Neuronal stem cell (in vitro differentiated cells): ENCODE measurements around the gene TBC1D14.

Experiments
- DNase-seq: peaks from one replicate; pipeline ENCODE4 v3.0.0-alpha.2; 2013; ENCODE audit warnings: low spot score
- H2AFZ ChIP-seq: one replicate; pipeline ENCODE4 v1.6.1; 2013; ENCODE audit warnings: mild to moderate bottlenecking, low read length, inconsistent platforms
- H2AK5ac ChIP-seq: 2 replicates; pipeline ENCODE4 v1.6.1; 2013; ENCODE audit warnings: low read depth, mild to moderate bottlenecking, inconsistent platforms, low read length, moderate library complexity, mixed read lengths
- H2BK120ac ChIP-seq: 2 replicates; pipeline ENCODE4 v1.6.1; 2013; ENCODE audit warnings: low read depth, mild to moderate bottlenecking, inconsistent platforms, low read length, moderate library complexity, mixed read lengths
- H2BK12ac ChIP-seq: one replicate; pipeline ENCODE4 v1.6.1; 2013; ENCODE audit warnings: low read length, inconsistent platforms
- H2BK15ac ChIP-seq: 2 replicates; pipeline ENCODE4 v1.6.1; 2013; ENCODE audit warnings: mild to moderate bottlenecking, low read length, inconsistent platforms, mixed read lengths
- H2BK5ac ChIP-seq: one replicate; pipeline ENCODE4 v1.6.1; 2013; ENCODE audit warnings: inconsistent platforms, mild to moderate bottlenecking, low read length, moderate library complexity
- H3K14ac ChIP-seq: one replicate; pipeline ENCODE4 v1.6.1; 2013; ENCODE audit warnings: low read length, inconsistent platforms
- H3K18ac ChIP-seq: 2 replicates; pipeline ENCODE4 v1.6.1; 2013; ENCODE audit warnings: low read length, inconsistent platforms
- H3K23ac ChIP-seq: 2 replicates; pipeline ENCODE4 v1.6.1; 2013; ENCODE audit warnings: low read depth, mild to moderate bottlenecking, mixed read lengths, low read length, inconsistent platforms; ENCODE audit not compliant: poor library complexity
- H3K27ac ChIP-seq: replicated peaks from 3 replicates; pipeline ENCODE4 v1.5.1; 2013; ENCODE audit warnings: low read length, inconsistent platforms
- H3K27me3 ChIP-seq, 3 experiments: 2 replicates each; pipeline ENCODE4 v1.6.1; 2013; ENCODE audit warnings: low read length in 3 of 3, mild to moderate bottlenecking in 2 of 3, inconsistent platforms in 1 of 3, low read depth in 1 of 3, mixed read lengths in 1 of 3, moderate library complexity in 1 of 3; ENCODE audit not compliant: control insufficient read depth in 3 of 3, insufficient read depth in 3 of 3
- H3K36me3 ChIP-seq, 2 donors: replicated peaks in 1 of 2; 2 replicates each; pipeline ENCODE4 v1.6.1; 2013; ENCODE audit warnings: low read length in 2 of 2; ENCODE audit not compliant: control insufficient read depth in 2 of 2, insufficient read depth in 2 of 2
- H3K4ac ChIP-seq: 2 replicates; pipeline ENCODE4 v1.6.1; 2013; ENCODE audit warnings: inconsistent platforms, mild to moderate bottlenecking, low read length, moderate library complexity
- H3K4me1 ChIP-seq, 2 donors: 1 replicate in 1 of 2; 2 replicates in 1 of 2; pipeline ENCODE4 v1.6.1; 2013; ENCODE audit warnings: low read length in 2 of 2, low read depth in 1 of 2; ENCODE audit not compliant: control insufficient read depth in 2 of 2, insufficient read depth in 1 of 2
- H3K4me2 ChIP-seq: one replicate; pipeline ENCODE4 v1.6.1; 2013; ENCODE audit warnings: mild to moderate bottlenecking, low read length, inconsistent platforms; ENCODE audit not compliant: insufficient read depth, poor library complexity, severe bottlenecking
- H3K4me3 ChIP-seq, 2 donors: 2 replicates each; pipeline ENCODE4 v1.5.1; 2013; ENCODE audit warnings: low read length in 2 of 2, mild to moderate bottlenecking in 2 of 2, inconsistent platforms in 1 of 2, moderate library complexity in 1 of 2
- H3K79me1 ChIP-seq: one replicate; pipeline ENCODE4 v1.6.1; 2013; ENCODE audit warnings: low read depth, mild to moderate bottlenecking, inconsistent platforms, low read length, moderate library complexity
- H3K9ac ChIP-seq: one replicate; pipeline ENCODE4 v1.6.1; 2013; ENCODE audit warnings: mild to moderate bottlenecking, low read depth, low read length, inconsistent platforms; ENCODE audit not compliant: poor library complexity
- H3K9me3 ChIP-seq, 2 donors: replicated peaks in 1 of 2; 2 replicates each; pipeline versions ENCODE3 to v1.6.1; 2013; ENCODE audit warnings: low read length in 2 of 2, mild to moderate bottlenecking in 2 of 2, inconsistent platforms in 1 of 2, low read depth in 1 of 2, mixed read lengths in 1 of 2, moderate library complexity in 1 of 2; ENCODE audit not compliant: control insufficient read depth in 2 of 2, insufficient read depth in 1 of 2
- H4K8ac ChIP-seq: one replicate; pipeline ENCODE4 v1.6.1; 2013; ENCODE audit warnings: low read depth, mild to moderate bottlenecking, inconsistent platforms, low read length, moderate library complexity
- H4K91ac ChIP-seq: one replicate; pipeline ENCODE4 v1.6.1; 2013; ENCODE audit warnings: low read length, low read depth, mild to moderate bottlenecking, inconsistent platforms; ENCODE audit not compliant: poor library complexity
- WGBS, 2 donors: extraction: QIAGEN DNeasy Blood & Tissue Kit; methylation state at CpG; one replicate each; pipeline ENCODE4 v1.1.7; 2013; ENCODE audit warnings: missing lambda C conversion rate in 2 of 2, mixed read lengths in 1 of 2; ENCODE audit not compliant: insufficient read length in 2 of 2, insufficient replicate concordance in 1 of 2; ENCODE audit errors: extremely low coverage in 2 of 2; 5-methylcytosine and 5-hydroxymethylcytosine counted together

Gene TBC1D14

GRCh38 chr4:6876440-6876839 lies 33.2 kb upstream of the TBC1D14 start:
- H2AK5ac ChIP-seq, result no peak overlapping the region
- no peak overlapping the region for H2AFZ ChIP-seq
- H2BK12ac ChIP-seq, result no peak overlapping the region
- DNase-seq, result no peak
- H3K79me1 ChIP-seq, result no peaks in the 10 kb centered on the region
- H3K4ac ChIP-seq, result no peak overlapping the region
- no peak overlapping the region for H3K9ac ChIP-seq
- H4K91ac ChIP-seq, result no peak overlapping the region
- H2BK5ac ChIP-seq, result no peak overlapping the region
- WGBS, 2 donors, result no CpG with 5 or more reads among the region's 5 CpGs
- no peaks in the 10 kb centered on the region for H3K27me3 ChIP-seq
- peaks cover 0 to 2% of the 10 kb centered on the region in 2 donors for H3K9me3 ChIP-seq
- H3K4me3 ChIP-seq, result no peak overlapping the region
- no peak overlapping the region for H4K8ac ChIP-seq
- no peak overlapping the region for H3K14ac ChIP-seq
- no peak overlapping the region for H3K27ac ChIP-seq
- no peak overlapping the region for H2BK15ac ChIP-seq
- no peak overlapping the region for H3K18ac ChIP-seq
- H3K23ac ChIP-seq, result no peak overlapping the region
- H3K4me2 ChIP-seq, result no peak overlapping the region
- H2BK120ac ChIP-seq, result no peak overlapping the region
- peaks cover 55 to 98% of the 10 kb centered on the region in 2 donors for H3K36me3 ChIP-seq
- no peaks in the 10 kb centered on the region for H3K4me1 ChIP-seq

- H3K9ac ChIP-seq, result no peak overlapping the region
- H2BK15ac ChIP-seq, result no peak overlapping the region
- no peak overlapping the region for H2AFZ ChIP-seq
- no peak overlapping the region for H3K4ac ChIP-seq
- no peak overlapping the region for H2AK5ac ChIP-seq
- no peak overlapping the region for H3K18ac ChIP-seq
- H2BK12ac ChIP-seq, result no peak overlapping the region
- DNase-seq, result no peak
- H2BK120ac ChIP-seq, result no peak overlapping the region
- H3K27me3 ChIP-seq, result no peaks in the 10 kb centered on the region
- H3K4me3 ChIP-seq, result no peak overlapping the region
- no peak overlapping the region for H2BK5ac ChIP-seq
- no peaks in the 10 kb centered on the region for H3K4me1 ChIP-seq
- no peaks in the 10 kb centered on the region for H3K79me1 ChIP-seq
- H4K91ac ChIP-seq, result no peak overlapping the region
- H3K9me3 ChIP-seq, result peaks cover 0 to 2% of the 10 kb centered on the region in 2 donors
- no peak overlapping the region for H3K27ac ChIP-seq
- peak overlapping the region; percentile 63 for H3K23ac ChIP-seq
- peaks cover 56 to 98% of the 10 kb centered on the region in 2 donors for H3K36me3 ChIP-seq
- H4K8ac ChIP-seq, result no peak overlapping the region
- no CpG with 5 or more reads among the region's 14 CpGs for WGBS, 2 donors
- H3K14ac ChIP-seq, result no peak overlapping the region
- H3K4me2 ChIP-seq, result no peak overlapping the region
These were observed 32.6 kb upstream of the TBC1D14 start for GRCh38 chr4:6877067-6877466.

GRCh38 chr4:6878451-6879059 lies 31.1 kb upstream of the TBC1D14 start:
- H3K27me3 ChIP-seq, result no peaks in the 10 kb centered on the region
- peaks cover 0 to 2% of the 10 kb centered on the region in 2 donors for H3K9me3 ChIP-seq
- H3K36me3 ChIP-seq, result peaks cover 49 to 98% of the 10 kb centered on the region in 2 donors
- H2BK120ac ChIP-seq, result no peak overlapping the region
- H3K4me1 ChIP-seq, result no peaks in the 10 kb centered on the region
- no peaks in the 10 kb centered on the region for H3K79me1 ChIP-seq
- DNase-seq, result no peak
- no peak overlapping the region for H2BK5ac ChIP-seq
- no peak overlapping the region for H3K23ac ChIP-seq
- no peak overlapping the region for H3K18ac ChIP-seq
- H3K14ac ChIP-seq, result no peak overlapping the region
- H3K9ac ChIP-seq, result peak overlapping the region; percentile 36
- H2BK12ac ChIP-seq, result no peak overlapping the region
- H2AFZ ChIP-seq, result no peak overlapping the region
- no peak overlapping the region for H2AK5ac ChIP-seq
- no peak overlapping the region for H4K8ac ChIP-seq
- no peak overlapping the region for H3K27ac ChIP-seq
- no peak overlapping the region for H3K4me3 ChIP-seq
- WGBS, 2 donors, result no CpG with 5 or more reads among the region's 11 CpGs
- no peak overlapping the region for H3K4ac ChIP-seq
- H4K91ac ChIP-seq, result no peak overlapping the region
- H2BK15ac ChIP-seq, result no peak overlapping the region
- no peak overlapping the region for H3K4me2 ChIP-seq

- H3K18ac ChIP-seq, result no peak overlapping the region
- H3K4ac ChIP-seq, result no peak overlapping the region
- H3K36me3 ChIP-seq, result peaks cover 33 to 87% of the 10 kb centered on the region in 2 donors
- no peak overlapping the region for H3K23ac ChIP-seq
- no peak overlapping the region for H2AK5ac ChIP-seq
- no peak overlapping the region for H2BK5ac ChIP-seq
- H3K79me1 ChIP-seq, result no peaks in the 10 kb centered on the region
- no peak overlapping the region for H4K8ac ChIP-seq
- no peak overlapping the region for H2AFZ ChIP-seq
- H3K14ac ChIP-seq, result no peak overlapping the region
- H2BK15ac ChIP-seq, result no peak overlapping the region
- peaks cover 2 to 5% of the 10 kb centered on the region in 2 donors for H3K4me1 ChIP-seq
- peaks cover 0 to 2% of the 10 kb centered on the region in 2 donors for H3K9me3 ChIP-seq
- no peak overlapping the region for H2BK120ac ChIP-seq
- DNase-seq, result no peak
- no peak overlapping the region for H3K4me2 ChIP-seq
- H3K9ac ChIP-seq, result no peak overlapping the region
- H3K27ac ChIP-seq, result no peak overlapping the region
- H4K91ac ChIP-seq, result no peak overlapping the region
- H3K27me3 ChIP-seq, result no peaks in the 10 kb centered on the region
- no peak overlapping the region for H3K4me3 ChIP-seq
- H2BK12ac ChIP-seq, result no peak overlapping the region
- WGBS, 2 donors, result no CpG with 5 or more reads among the region's 7 CpGs
These were observed 28.9 kb upstream of the TBC1D14 start for GRCh38 chr4:6880691-6881090.
